Lung (tissue), 12 donors: ENCODE data around the gene ZFR2. TPM values are rescaled to one million over a fixed set of nuclear protein-coding genes. Genes with fewer than 3 reads are reported as not detected.

Experiments
- ATAC-seq: fragments of 200-7000 bp; cut with Tn5 transposase; one replicate; pipeline ENCODE4 v1.9.1; 2020; ENCODE audit warnings: moderate number of reproducible peaks; ENCODE audit not compliant: insufficient read depth, low FRiP score
- DNase-seq, 3 donors: peaks; one replicate each; pipeline ENCODE4 v3.0.0-alpha.2; 2013 to 2017
- H3K27ac ChIP-seq, 2 donors: one replicate each; pipeline ENCODE4 v1.5.1; 2013; ENCODE audit warnings: mild to moderate bottlenecking in 2 of 2, moderate library complexity in 2 of 2, control low read depth in 1 of 2, inconsistent platforms in 1 of 2, low read depth in 1 of 2, low read length in 1 of 2
- H3K27me3 ChIP-seq, 3 donors: one replicate each; pipeline ENCODE4 v1.5.1; 2013; ENCODE audit warnings: low read length in 2 of 3; ENCODE audit not compliant: control insufficient read depth in 3 of 3, insufficient read depth in 3 of 3
- H3K36me3 ChIP-seq, 4 donors: one replicate each; pipeline ENCODE4 v1.5.1; 2013; ENCODE audit warnings: low read length in 4 of 4, mild to moderate bottlenecking in 1 of 4, moderate library complexity in 1 of 4; ENCODE audit not compliant: control insufficient read depth in 4 of 4, insufficient read depth in 4 of 4
- H3K4me1 ChIP-seq, 5 donors: one replicate each; pipeline ENCODE4 v1.5.1; 2013; ENCODE audit warnings: low read length in 5 of 5, mild to moderate bottlenecking in 2 of 5, moderate library complexity in 1 of 5; ENCODE audit not compliant: control insufficient read depth in 5 of 5, insufficient read depth in 5 of 5
- H3K4me3 ChIP-seq: one replicate; pipeline ENCODE4 v1.5.1; 2013; ENCODE audit warnings: mild to moderate bottlenecking, control low read depth, moderate library complexity
- H3K9ac ChIP-seq, 2 donors: one replicate each; pipeline ENCODE4 v1.5.1; 2013; ENCODE audit warnings: low read length in 2 of 2, control low read depth in 1 of 2; ENCODE audit not compliant: insufficient read depth in 1 of 2
- H3K9me3 ChIP-seq, 4 donors: one replicate each; pipeline ENCODE4 v1.5.1; 2013; ENCODE audit warnings: low read length in 3 of 4, mild to moderate bottlenecking in 1 of 4, moderate library complexity in 1 of 4; ENCODE audit not compliant: control insufficient read depth in 4 of 4, insufficient read depth in 3 of 4
- WGBS, 2 donors: extraction: QIAGEN DNeasy Blood & Tissue Kit; methylation state at CpG; one replicate each; pipeline ENCODE4 v1.1.7; 2013; 5-methylcytosine and 5-hydroxymethylcytosine counted together
- polyA plus RNA-seq, 2 donors: library from polyadenylated mRNA; stranded (reverse); fragments of 200-250 nt; gene quantifications; one replicate each; pipeline ENCODE4 v1.2.1, GENCODE V29; 2013
- total RNA-seq, 2 donors: library from RNA; depleted of rRNA in 1 of 2; stranded (reverse); fragments of >200 nt in 1 of 2; gene quantifications; one replicate each; pipeline ENCODE4 v1.2.1, GENCODE V29; 2014 to 2021
- TF ChIP-seq, protein P1 (sequence below): IDR thresholded peaks from 2 replicates; pipeline ENCODE4 v1.5.1; 2012; ENCODE audit warnings: mild to moderate bottlenecking; ENCODE audit errors: control extremely low read depth, extremely low read depth
- donor health status: control.
- donor health status: control.
- donor health status: Bipolar disorder and iron deficiency.
- donor health status: healthy.
- donor health status: DM: yes; HTN: yes; CAD: no.

The ZFR2 gene
- total and polyA plus RNA-seq, 4 donors, result 0.05 to 0.34 (median 0.19) TPM

DNA sequence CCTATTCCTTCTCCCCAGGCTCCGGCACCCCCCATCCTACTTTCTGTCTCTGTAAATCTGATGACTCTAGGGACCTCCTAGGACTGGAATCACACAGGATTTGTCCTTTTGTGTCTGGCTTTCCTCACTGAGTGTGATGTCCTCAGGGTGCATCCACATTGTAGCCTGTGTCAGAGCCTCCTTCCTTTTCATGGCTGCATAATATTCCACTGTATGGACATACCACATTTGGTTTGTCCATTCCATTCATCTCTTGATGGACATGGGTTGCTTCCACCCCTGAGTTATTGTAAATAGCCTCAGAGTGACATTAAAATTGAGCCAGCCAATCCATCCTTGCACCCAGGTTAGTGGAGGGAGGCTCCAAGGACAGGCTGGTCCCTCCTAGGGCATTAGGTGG, 41.3 kb upstream of the ZFR2 start:
- Histone ChIP-seq H3K4me1 (no peaks in the 10 kb centered on the region), H3K36me3 (no peaks in the 10 kb centered on the region), H3K9me3 (peaks cover 0 to 11% (median 4%) of the 10 kb centered on the region in 4 donors), H3K4me3 (no peak overlapping the region), H3K27ac (no peak overlapping the region), H3K27me3 (no peaks in the 10 kb centered on the region), H3K9ac (no peak overlapping the region)
- DNase-seq (no peak), ATAC-seq (no peak)
- 100% methylated on average over 1 of the region's 1 CpG for WGBS, 2 donors
- TF ChIP-seq, protein P1, sequence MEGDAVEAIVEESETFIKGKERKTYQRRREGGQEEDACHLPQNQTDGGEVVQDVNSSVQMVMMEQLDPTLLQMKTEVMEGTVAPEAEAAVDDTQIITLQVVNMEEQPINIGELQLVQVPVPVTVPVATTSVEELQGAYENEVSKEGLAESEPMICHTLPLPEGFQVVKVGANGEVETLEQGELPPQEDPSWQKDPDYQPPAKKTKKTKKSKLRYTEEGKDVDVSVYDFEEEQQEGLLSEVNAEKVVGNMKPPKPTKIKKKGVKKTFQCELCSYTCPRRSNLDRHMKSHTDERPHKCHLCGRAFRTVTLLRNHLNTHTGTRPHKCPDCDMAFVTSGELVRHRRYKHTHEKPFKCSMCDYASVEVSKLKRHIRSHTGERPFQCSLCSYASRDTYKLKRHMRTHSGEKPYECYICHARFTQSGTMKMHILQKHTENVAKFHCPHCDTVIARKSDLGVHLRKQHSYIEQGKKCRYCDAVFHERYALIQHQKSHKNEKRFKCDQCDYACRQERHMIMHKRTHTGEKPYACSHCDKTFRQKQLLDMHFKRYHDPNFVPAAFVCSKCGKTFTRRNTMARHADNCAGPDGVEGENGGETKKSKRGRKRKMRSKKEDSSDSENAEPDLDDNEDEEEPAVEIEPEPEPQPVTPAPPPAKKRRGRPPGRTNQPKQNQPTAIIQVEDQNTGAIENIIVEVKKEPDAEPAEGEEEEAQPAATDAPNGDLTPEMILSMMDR, result no peak

DNA sequence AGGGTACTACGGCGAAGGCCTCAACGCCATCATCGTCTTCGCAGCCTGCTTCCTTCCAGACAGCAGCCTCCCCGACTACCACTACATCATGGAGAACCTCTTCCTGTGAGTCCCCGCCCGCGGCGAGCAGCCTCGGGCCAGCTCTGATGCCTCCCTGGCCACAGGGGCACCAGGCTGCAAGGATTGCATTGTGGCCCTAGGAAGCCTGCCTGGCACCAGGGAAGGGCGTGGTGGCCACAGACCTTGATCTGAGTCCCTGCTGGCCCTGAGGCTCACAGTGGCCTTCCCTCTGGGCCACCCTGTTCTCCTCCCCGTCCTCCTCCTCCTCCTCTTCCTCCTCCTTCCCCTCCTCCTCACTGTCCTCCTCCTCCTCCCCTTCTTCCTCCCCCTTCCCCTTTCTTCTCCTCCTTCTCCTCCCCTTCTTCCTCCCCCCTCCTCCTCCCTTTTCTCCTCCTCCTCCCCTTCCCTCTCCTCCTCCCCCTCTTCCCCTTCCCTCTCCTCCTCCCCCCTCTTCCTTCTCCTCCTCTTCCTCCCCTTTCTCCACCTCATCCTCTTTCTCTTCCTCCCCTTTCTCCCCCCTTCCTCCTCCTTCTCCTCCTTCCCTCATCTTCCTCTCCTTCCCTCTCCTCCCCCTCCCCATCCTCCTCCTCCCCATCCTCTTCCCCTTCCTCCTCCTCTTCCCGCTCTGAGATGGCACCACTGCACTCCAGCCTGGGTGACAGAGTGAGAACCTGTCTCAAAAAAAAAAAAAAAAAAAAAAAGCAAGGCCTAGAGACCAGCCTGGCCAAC, 39.6 kb upstream of the ZFR2 start:
- WGBS, 2 donors, result 68 to 70% methylated on average over 14 of the region's 14 CpGs
- Histone ChIP-seq H3K27me3 (no peaks in the 10 kb centered on the region), H3K9ac (no peak overlapping the region), H3K9me3 (peaks cover 0 to 11% (median 4%) of the 10 kb centered on the region in 4 donors), H3K4me3 (no peak overlapping the region), H3K27ac (no peak overlapping the region), H3K4me1 (no peaks in the 10 kb centered on the region), H3K36me3 (no peaks in the 10 kb centered on the region)
- no peak for ATAC-seq
- TF ChIP-seq, protein P1, result no peak
- DNase-seq, result no peak

DNA sequence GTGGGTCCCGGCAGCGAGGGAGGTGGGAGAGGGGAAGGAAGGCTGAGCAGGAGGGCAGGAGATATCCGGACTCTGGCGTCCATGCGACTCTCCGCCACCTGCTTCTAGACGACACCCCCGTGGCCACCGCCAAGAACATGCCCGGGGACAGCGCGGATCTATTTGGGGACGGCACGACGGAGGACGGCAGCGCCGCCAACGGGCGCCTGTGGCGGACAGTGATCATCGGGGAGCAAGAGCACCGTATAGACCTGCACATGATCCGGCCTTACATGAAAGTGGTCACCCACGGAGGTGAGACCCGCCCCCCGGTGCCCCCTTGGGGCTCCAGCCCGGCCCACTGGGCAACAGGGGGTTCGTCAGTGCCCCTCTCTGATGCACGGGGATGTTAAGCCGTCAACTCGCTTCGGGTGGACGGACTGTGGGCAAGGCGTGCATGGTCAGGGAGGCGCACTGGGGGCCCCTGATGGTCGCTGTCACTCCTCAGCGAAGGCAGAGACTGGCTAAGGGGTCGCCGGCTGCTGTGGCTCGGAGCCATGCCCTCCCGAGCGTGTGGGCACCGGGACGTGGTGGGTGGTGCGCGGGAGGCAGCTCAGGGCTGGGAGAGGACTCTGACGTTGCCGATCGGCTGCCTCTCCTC, 38.9 kb upstream of the ZFR2 start:
- H3K27ac ChIP-seq, result no peak overlapping the region
- H3K9ac ChIP-seq, result no peak overlapping the region
- DNase-seq (no peak), ATAC-seq (no peak)
- H3K4me1 ChIP-seq, result no peaks in the 10 kb centered on the region
- no peak overlapping the region for H3K4me3 ChIP-seq
- TF ChIP-seq, protein P1, result no peak
- H3K27me3 ChIP-seq, result no peaks in the 10 kb centered on the region
- 85 to 92% methylated on average over 49 to 50 of the region's 50 CpGs for WGBS, 2 donors
- H3K36me3 ChIP-seq, result no peaks in the 10 kb centered on the region
- H3K9me3 ChIP-seq, result peaks cover 0 to 12% (median 4%) of the 10 kb centered on the region in 4 donors
